RWPE1 (cell line): ENCODE results near the gene CD40.

ENCODE experiments used
- CTCF ChIA-PET: fragments of 350-600 bp; sonication (Branson Sonifier 250); formaldehyde crosslinking; extraction: SDS; loops from one replicate; lab custom pipeline; 2021; lab: Yijun Ruan, JAX
- POLR2A ChIA-PET: fragments of 400-600 bp; formaldehyde crosslinking; extraction: SDS; loops from one replicate; lab custom pipeline; 2020; ENCODE audit warnings: antibody characterized with exemption; ENCODE audit not compliant: low non-redundant PET; lab: Yijun Ruan, JAX
- DNase-seq: peaks from one replicate; pipeline ENCODE4 v3.0.0; 2012; ENCODE audit warnings: low spot score
- H3K27ac ChIP-seq: fragments of 450-650 bp; 2 replicates; pipeline ENCODE4 v1.5.1; 2017
- TF ChIP-seq, protein P1 (sequence below): fragments of 450-650 bp; conservative IDR thresholded peaks from 2 replicates; pipeline ENCODE4 v1.5.1; 2017; ENCODE audit warnings: low read depth, mild to moderate bottlenecking

The CD40 gene

DNA sequence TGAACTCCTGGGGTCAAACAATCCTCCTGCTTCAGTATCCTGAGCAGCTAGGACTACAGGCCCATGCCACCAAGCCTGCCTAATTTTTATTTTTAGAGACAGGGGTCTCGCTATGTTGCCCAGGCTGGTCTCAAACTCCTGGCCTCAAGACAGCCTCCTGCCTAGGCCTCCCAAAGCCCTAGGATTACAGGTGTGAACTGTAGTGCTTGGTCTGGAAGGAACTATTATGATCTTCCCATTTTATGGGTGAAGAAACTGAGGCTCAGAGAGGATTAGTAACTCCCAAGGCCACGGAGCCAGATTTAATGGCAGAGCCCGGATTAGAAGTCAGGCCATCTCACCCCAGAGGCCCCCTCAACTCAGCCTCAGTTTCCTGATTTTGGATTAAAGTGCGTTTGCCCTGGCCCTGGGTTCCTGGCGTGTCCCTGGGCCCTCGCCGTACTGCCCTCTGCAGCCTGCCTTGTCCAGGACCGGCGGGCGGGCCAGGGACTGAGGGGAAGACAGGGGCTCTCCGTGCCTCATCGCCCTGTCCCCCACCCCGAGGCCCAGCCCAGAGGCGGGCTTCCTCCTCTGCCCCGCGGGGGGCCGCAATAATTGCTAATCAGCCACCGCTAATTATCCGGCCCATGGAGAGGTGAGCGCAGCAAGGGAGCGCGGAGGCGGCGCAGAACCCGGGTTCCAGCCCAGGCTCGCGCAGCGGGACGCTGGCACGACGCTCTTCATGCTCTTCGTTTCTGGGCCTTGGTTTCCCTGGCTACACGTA is 34.9 kb downstream of the CD40 start:
- no peak overlapping the region for H3K27ac ChIP-seq
- DNase-seq, result no peak
- TF ChIP-seq, protein P1, sequence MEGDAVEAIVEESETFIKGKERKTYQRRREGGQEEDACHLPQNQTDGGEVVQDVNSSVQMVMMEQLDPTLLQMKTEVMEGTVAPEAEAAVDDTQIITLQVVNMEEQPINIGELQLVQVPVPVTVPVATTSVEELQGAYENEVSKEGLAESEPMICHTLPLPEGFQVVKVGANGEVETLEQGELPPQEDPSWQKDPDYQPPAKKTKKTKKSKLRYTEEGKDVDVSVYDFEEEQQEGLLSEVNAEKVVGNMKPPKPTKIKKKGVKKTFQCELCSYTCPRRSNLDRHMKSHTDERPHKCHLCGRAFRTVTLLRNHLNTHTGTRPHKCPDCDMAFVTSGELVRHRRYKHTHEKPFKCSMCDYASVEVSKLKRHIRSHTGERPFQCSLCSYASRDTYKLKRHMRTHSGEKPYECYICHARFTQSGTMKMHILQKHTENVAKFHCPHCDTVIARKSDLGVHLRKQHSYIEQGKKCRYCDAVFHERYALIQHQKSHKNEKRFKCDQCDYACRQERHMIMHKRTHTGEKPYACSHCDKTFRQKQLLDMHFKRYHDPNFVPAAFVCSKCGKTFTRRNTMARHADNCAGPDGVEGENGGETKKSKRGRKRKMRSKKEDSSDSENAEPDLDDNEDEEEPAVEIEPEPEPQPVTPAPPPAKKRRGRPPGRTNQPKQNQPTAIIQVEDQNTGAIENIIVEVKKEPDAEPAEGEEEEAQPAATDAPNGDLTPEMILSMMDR, result no peak
- ChIA-PET POLR2A (no interaction called here), CTCF (interaction anchor here (0.6 to 1.9 kb wide), 11 partner anchors 14 to 530 kb away, joined by 3 to 8 read pairs (median 4); no protein-coding TSS in a partner anchor)

DNA sequence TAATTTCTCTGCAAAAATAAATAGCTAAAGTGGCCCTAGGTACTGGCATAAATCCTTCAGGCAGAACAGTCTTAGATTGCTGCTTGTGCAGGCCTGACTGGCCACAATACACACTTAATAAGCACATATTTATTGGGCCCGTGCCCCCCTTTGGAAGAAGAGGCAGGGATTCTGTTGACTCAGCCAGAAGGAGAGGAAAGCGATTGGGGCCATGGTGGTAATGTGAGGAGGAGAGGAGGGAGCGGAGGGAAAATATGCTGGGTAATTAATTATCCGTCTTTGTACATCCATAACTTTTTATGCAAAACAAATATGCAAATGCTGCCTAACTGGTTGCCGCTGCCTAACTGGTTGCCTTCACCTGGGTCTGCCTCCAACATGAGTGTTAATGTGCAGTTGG is 36.2 kb downstream of the CD40 start:
- POLR2A ChIA-PET, result no interaction called here
- DNase-seq, result no peak
- CTCF ChIA-PET, result interaction anchor here (0.6 to 1.6 kb wide), 5 partner anchors 20 to 562 kb away, joined by 3 to 5 read pairs (median 4); no protein-coding TSS in a partner anchor
- TF ChIP-seq, protein P1, result no peak
- H3K27ac ChIP-seq, result no peak overlapping the region

DNA sequence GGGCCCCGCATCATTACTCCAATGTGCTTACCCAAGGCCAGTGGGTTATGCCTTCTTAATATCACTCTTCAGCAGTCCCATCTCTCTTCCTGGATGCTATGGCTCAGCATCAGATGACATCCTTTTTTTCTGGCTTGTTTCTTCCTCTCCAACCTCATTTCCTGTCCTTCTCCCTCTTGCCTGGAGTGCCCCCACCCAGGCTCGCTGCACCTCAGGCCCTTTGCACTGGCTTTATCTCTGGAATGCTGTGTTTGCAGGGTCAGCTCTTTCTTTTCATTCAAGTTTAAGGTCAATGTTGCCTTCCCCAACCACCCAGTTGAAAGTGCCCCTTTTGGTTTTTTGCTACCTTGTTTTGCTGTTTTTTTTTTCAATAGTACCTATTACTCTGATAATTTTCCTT is 36.7 kb downstream of the CD40 start:
- DNase-seq, result no peak

DNA sequence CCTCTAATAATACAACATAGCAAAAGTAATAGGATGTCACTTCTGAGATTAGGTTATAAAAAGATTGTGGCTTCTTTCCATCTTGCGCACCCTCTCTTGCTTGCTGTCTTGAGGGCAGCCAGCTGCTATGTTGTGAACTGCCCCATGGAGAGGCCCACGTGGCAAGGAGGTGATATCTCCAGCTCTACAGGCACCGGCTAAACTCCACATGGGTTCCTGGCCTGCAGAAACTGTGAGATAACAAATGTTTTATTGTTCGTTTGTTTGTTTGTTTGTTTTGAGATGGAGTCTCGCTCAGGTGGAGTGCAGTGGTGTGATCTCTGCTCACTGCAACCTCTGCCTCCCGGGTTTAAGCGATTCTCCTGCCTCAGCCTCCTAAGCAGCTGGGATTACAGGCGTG is 38.0 kb downstream of the CD40 start:
- no peak for DNase-seq
- TF ChIP-seq, protein P1, result no peak
- POLR2A ChIA-PET, result no interaction called here
- H3K27ac ChIP-seq, result no peak overlapping the region
- CTCF ChIA-PET, result no interaction called here

More for the DNA sequence above, 36.7 kb downstream of the CD40 start:
- H3K27ac ChIP-seq, result no peak overlapping the region
- CTCF ChIA-PET, result interaction anchor here (0.6 to 1.0 kb wide), 3 partner anchors 40 to 184 kb away, joined by 4 read pairs; no protein-coding TSS in a partner anchor
- POLR2A ChIA-PET, result no interaction called here
- TF ChIP-seq, protein P1, result no peak

DNA sequence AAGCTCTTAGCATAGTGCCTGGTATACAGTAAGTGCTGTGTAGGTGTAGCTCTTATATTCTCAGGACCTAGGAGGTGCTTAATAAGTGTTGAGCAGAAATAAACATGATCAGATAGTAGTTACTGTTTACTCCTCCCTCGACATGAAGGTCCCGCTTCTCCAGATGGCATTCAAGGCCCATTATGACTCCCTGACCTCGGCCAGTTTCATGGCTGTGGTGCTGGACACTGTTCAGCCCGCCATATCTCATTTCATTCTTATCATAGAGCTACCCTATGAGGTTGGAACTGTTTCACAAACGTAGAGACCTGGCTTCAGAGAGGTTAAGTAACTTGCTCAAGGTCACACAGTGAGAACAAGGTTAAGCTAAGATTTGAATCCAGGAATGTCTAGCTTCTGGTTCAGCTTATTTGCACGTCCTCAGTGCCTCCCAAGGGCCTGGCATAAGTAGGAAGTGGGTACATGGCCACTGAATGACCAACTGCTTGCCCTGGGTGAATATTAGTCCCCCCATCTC is 39.0 kb downstream of the CD40 start:
- ChIA-PET CTCF (interaction anchor here (0.7 to 1.2 kb wide), 3 partner anchors 191 to 690 kb away, joined by 3 to 8 read pairs (median 5); no protein-coding TSS in a partner anchor), POLR2A (no interaction called here)
- TF ChIP-seq, protein P1, result no peak
- H3K27ac ChIP-seq, result no peak overlapping the region
- no peak for DNase-seq

DNA sequence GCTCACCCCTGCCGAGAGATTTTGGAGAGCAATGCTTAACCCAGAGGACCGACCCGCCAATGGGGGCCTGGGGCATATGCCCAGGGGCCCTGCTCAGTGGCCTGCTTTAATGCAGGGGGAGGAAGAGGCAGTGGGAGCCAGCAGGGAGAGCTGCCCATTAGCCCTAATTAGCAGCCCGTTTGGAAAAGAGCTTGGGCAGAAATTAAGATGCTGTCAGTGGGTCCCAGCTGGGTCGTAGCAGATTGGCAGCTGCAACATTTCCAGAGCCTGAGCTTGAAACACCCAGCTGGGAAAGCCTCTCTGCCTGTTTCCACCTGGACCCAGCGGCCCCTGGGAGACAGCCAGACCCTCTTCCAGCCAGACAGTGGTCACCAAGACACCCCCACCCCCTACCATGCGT is 39.5 kb downstream of the CD40 start:
- DNase-seq, result no peak
- TF ChIP-seq, protein P1, result no peak
- H3K27ac ChIP-seq, result no peak overlapping the region
- CTCF ChIA-PET, result interaction anchor here (0.7 to 1.2 kb wide), 3 partner anchors 191 to 690 kb away, joined by 3 to 8 read pairs (median 5); no protein-coding TSS in a partner anchor
- POLR2A ChIA-PET, result interaction anchor here (0.6 kb wide), 1 partner anchor 1263 kb away, joined by 5 read pairs; no protein-coding TSS in a partner anchor
